Natural killer cell (primary cell): Measurements from ENCODE around the gene QRICH1. TPM values are rescaled to one million over a fixed set of nuclear protein-coding genes. Genes with fewer than 3 reads are reported as not detected.
"Not testable (repeated sequence)": the region's sequence is repeated elsewhere in the genome, so short reads cannot be mapped to it uniquely, and the experiment has no call there.

ENCODE experiments used
- ATAC-seq, 3 donors: fragments of 150-1000 bp in 2 of 3; fragments of 200-7000 bp in 1 of 3; cut with Tn5 transposase; 1 replicate in 1 of 3; 2 replicates in 2 of 3; pipeline ENCODE4 v1.10.0; 2021; ENCODE audit warnings: mild to moderate bottlenecking in 2 of 3, moderate library complexity in 2 of 3
- DNase-seq, 2 donors: peaks; one replicate each; pipeline versions ENCODE4 v3.0.0 to v3.0.0-alpha.2; 2013 to 2021; ENCODE audit warnings: mixed read lengths in 1 of 2
- H3K27ac ChIP-seq: one replicate; pipeline ENCODE4 v1.5.1; 2013; ENCODE audit warnings: mild to moderate bottlenecking, low read length
- H3K27me3 ChIP-seq: one replicate; pipeline ENCODE4 v1.6.1; 2013; ENCODE audit warnings: low read length; ENCODE audit not compliant: control insufficient read depth, insufficient read depth
- H3K36me3 ChIP-seq: one replicate; pipeline ENCODE4 v1.6.1; 2013; ENCODE audit warnings: low read length; ENCODE audit not compliant: control insufficient read depth, insufficient read depth
- H3K4me1 ChIP-seq: one replicate; pipeline ENCODE4 v1.6.1; 2013; ENCODE audit warnings: low read length; ENCODE audit not compliant: control insufficient read depth, insufficient read depth
- H3K4me3 ChIP-seq: one replicate; pipeline ENCODE4 v1.5.1; 2013; ENCODE audit warnings: low read length
- H3K9me3 ChIP-seq: one replicate; pipeline ENCODE4 v1.6.1; 2013; ENCODE audit warnings: low read length; ENCODE audit not compliant: control insufficient read depth, insufficient read depth
- H3K27ac Mint-ChIP-seq, 2 donors: one replicate each; pipeline ENCODE4 v1.8.0; 2022; ENCODE audit warnings: mild to moderate bottlenecking in 2 of 2, mixed read lengths in 2 of 2, moderate library complexity in 1 of 2
- H3K27me3 Mint-ChIP-seq, 2 donors: one replicate each; pipeline ENCODE4 v1.8.0; 2022; ENCODE audit warnings: low read depth in 2 of 2, mixed read lengths in 2 of 2
- H3K36me3 Mint-ChIP-seq: one replicate; pipeline ENCODE4 v1.8.0; 2022; ENCODE audit warnings: mixed read lengths
- H3K4me1 Mint-ChIP-seq, 2 donors: one replicate each; pipeline ENCODE4 v1.8.0; 2022; ENCODE audit warnings: mixed read lengths in 2 of 2
- H3K4me3 Mint-ChIP-seq: one replicate; pipeline ENCODE4 v1.8.0; 2022; ENCODE audit warnings: mild to moderate bottlenecking, moderate library complexity, mixed read lengths
- H3K9me3 Mint-ChIP-seq, 2 donors: one replicate each; pipeline ENCODE4 v1.8.0; 2022; ENCODE audit warnings: mixed read lengths in 2 of 2
- WGBS: methylation state at CpG from one replicate; pipeline ENCODE4 v1.1.7; 2013; ENCODE audit warnings: missing lambda C conversion rate; ENCODE audit not compliant: insufficient coverage; 5-methylcytosine and 5-hydroxymethylcytosine counted together
- intact Hi-C: fragments of 100-400 bp; cut with micrococcal nuclease; formaldehyde crosslinking; loops from one replicate; pipeline ENCODE4 v1.14.2; 2022
- total RNA-seq, 4 donors: library from RNA; stranded (reverse); fragments of 120-200 nt in 1 of 4; gene quantifications; one replicate each; pipeline versions ENCODE4 v1.2.3 to v1.2.4, GENCODE V29; 2013 to 2022
- TF ChIP-seq, protein P1 (sequence below): fragments of 200-600 bp; IDR thresholded peaks from one replicate; pipeline ENCODE4 v1.8.0; 2022; ENCODE audit warnings: antibody characterized with exemption

QRICH1 gene
- total RNA-seq, 3 donors from 2014 or later (not counting 1 experiment from before 2014, with no cell fraction given), result 220 to 230 (median 227) TPM

DNA sequence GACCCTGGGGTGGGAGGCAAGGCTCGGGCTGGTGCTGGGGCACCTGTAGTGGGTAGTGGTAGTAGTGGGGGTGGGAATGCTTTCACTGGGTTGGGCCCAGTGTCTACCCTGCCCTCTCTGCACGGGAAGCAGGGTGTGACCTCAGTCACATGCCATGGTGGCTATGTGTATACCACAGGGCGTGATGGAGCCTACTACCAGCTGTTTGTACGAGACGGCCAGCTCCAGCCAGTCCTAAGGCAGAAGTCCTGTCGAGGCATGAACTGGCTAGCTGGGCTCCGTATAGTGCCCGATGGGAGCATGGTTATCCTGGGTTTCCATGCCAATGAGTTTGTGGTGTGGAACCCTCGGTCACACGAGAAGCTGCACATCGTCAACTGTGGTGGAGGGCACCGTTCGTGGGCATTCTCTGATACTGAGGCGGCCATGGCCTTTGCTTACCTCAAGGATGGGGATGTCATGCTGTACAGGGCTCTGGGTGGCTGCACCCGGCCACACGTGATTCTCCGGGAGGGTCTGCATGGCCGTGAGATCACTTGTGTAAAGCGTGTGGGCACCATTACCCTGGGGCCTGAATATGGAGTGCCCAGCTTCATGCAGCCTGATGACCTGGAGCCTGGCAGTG is 80.6 kb downstream of the QRICH1 start:
- Histone ChIP-seq H3K4me1 (peaks cover 17% of the 10 kb centered on the region), H3K27ac (no peak overlapping the region), H3K4me3 (no peak overlapping the region), H3K27me3 (no peaks in the 10 kb centered on the region), H3K36me3 (peaks cover 43% of the 10 kb centered on the region), H3K9me3 (no peaks in the 10 kb centered on the region)
- DNase-seq (no peak), ATAC-seq (no peak)
- Mint-ChIP-seq H3K4me3 (no peak overlapping the region), H3K4me1 (peaks cover 10 to 13% of the 10 kb centered on the region in 2 donors), H3K9me3 (no peaks in the 10 kb centered on the region), H3K36me3 (no peaks in the 10 kb centered on the region), H3K27ac (no peak overlapping the region), H3K27me3 (no peaks in the 10 kb centered on the region)
- intact Hi-C loops, result no loop called here
- TF ChIP-seq, protein P1, sequence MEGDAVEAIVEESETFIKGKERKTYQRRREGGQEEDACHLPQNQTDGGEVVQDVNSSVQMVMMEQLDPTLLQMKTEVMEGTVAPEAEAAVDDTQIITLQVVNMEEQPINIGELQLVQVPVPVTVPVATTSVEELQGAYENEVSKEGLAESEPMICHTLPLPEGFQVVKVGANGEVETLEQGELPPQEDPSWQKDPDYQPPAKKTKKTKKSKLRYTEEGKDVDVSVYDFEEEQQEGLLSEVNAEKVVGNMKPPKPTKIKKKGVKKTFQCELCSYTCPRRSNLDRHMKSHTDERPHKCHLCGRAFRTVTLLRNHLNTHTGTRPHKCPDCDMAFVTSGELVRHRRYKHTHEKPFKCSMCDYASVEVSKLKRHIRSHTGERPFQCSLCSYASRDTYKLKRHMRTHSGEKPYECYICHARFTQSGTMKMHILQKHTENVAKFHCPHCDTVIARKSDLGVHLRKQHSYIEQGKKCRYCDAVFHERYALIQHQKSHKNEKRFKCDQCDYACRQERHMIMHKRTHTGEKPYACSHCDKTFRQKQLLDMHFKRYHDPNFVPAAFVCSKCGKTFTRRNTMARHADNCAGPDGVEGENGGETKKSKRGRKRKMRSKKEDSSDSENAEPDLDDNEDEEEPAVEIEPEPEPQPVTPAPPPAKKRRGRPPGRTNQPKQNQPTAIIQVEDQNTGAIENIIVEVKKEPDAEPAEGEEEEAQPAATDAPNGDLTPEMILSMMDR, result no peak
- WGBS, result 88% methylated on average over 19 of the region's 19 CpGs

DNA sequence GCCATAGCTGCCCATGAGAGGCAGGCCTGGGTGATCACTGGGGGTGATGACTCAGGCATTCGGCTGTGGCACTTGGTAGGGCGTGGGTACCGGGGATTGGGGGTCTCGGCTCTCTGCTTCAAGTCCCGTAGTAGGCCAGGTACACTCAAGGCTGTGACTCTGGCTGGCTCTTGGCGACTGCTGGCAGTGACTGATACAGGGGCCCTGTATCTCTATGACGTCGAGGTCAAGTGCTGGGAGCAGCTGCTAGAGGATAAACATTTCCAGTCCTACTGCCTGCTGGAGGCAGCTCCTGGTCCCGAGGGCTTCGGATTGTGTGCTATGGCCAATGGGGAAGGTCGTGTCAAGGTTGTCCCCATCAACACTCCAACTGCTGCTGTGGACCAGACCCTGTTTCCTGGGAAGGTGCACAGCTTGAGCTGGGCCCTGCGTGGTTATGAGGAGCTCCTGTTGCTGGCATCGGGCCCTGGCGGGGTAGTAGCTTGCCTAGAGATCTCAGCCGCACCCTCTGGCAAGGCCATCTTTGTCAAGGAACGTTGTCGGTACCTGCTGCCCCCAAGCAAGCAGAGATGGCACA is 81.3 kb downstream of the QRICH1 start:
- no peak overlapping the region for H3K4me3 Mint-ChIP-seq
- Histone ChIP-seq H3K36me3 (peaks cover 43% of the 10 kb centered on the region), H3K9me3 (no peaks in the 10 kb centered on the region), H3K4me1 (peaks cover 18% of the 10 kb centered on the region), H3K27ac (no peak overlapping the region), H3K4me3 (no peak overlapping the region), H3K27me3 (no peaks in the 10 kb centered on the region)
- ATAC-seq (no peak), DNase-seq (no peak)
- 93% methylated on average over 17 of the region's 17 CpGs for WGBS
- H3K36me3 Mint-ChIP-seq, result no peaks in the 10 kb centered on the region
- H3K4me1 Mint-ChIP-seq, result peaks cover 14 to 20% of the 10 kb centered on the region in 2 donors
- H3K27me3 Mint-ChIP-seq, result no peaks in the 10 kb centered on the region
- no peaks in the 10 kb centered on the region for H3K9me3 Mint-ChIP-seq
- intact Hi-C loops, result no loop called here
- no peak overlapping the region for H3K27ac Mint-ChIP-seq
- TF ChIP-seq, protein P1, result no peak

DNA sequence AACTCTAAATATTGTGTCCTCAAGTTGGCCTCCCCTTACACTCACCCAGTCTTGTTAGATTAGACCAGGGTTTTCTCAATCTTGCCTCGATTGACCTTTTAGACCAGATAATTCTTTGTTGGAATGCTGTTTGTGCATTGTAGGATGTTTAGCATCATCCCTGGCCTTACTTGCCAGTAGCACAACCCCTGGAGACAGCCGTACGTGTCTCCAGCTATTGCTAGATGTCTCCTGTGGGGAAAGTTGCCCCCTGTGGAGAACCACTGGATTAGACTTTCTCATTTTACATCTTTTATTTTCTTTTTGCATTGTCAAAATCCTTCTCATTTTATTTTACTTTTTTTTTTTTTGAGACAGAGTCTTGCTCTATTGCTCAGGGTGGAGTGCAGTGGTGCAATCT is 84.5 kb downstream of the QRICH1 start:
- Histone ChIP-seq H3K4me1 (peaks cover 20% of the 10 kb centered on the region), H3K27ac (no peak overlapping the region), H3K4me3 (no peak overlapping the region), H3K36me3 (peaks cover 26% of the 10 kb centered on the region), H3K9me3 (no peaks in the 10 kb centered on the region), H3K27me3 (no peaks in the 10 kb centered on the region)
- DNase-seq, result no peak
- Mint-ChIP-seq H3K36me3 (no peaks in the 10 kb centered on the region), H3K4me1 (peaks cover 21 to 28% of the 10 kb centered on the region in 2 donors), H3K4me3 (peak overlapping the region; percentile 43), H3K27me3 (no peaks in the 10 kb centered on the region), H3K9me3 (no peaks in the 10 kb centered on the region), H3K27ac (peak overlapping the region; percentile 7 to 25)
- WGBS, result 95% methylated on average over 2 of the region's 3 CpGs
- TF ChIP-seq, protein P1, result no peak
- intact Hi-C loops, result loop anchor here (5.0 kb wide), 2 partner anchors 83 to 92 kb away; partner anchors contain the start of genes ARIH2 and QRICH1
- ATAC-seq, result no peak

DNA sequence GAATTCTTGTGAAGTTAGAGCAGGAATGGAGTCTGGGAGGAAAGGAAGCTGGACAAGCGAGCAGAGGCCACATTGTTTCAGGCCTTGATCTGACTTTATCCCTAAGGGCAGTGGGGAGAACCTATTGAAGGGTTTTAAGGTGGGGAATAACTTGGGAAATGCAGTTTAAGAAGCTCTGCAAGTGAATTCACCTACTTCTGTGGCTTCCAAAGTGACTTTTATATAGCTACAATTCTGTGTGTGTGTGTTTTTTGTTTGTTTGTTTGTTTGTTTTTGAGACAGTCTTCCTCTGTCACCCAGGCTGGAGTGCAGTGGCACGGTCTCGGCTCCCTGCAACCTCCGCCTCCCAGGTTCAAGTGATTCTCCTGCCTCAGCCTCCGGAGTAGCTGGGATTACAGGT is 85.2 kb downstream of the QRICH1 start:
- not testable (repeated sequence) for ATAC-seq, H3K9me3 Mint-ChIP-seq, H3K9me3 ChIP-seq, H3K4me3 ChIP-seq, H3K27me3 Mint-ChIP-seq, H3K27me3 ChIP-seq, DNase-seq, H3K36me3 Mint-ChIP-seq
- H3K36me3 ChIP-seq, result peaks cover 20% of the 10 kb centered on the region
- H3K27ac ChIP-seq, result peak overlapping the region; percentile 95
- intact Hi-C loops, result loop anchor here (5.0 kb wide), 2 partner anchors 84 to 91 kb away; partner anchors contain the start of genes ARIH2 and QRICH1
- WGBS, result 94% methylated on average over 5 of the region's 5 CpGs
- Mint-ChIP-seq H3K27ac (peak overlapping the region; percentile 98 to 99), H3K4me3 (peak overlapping the region; percentile 100), H3K4me1 (peaks cover 21 to 28% of the 10 kb centered on the region in 2 donors)
- H3K4me1 ChIP-seq, result peaks cover 20% of the 10 kb centered on the region
